Measurements from ENCODE around the gene PTPRR.

The PTPRR gene

GRCh38 chr12:70907412-70907811 lies 13.1 kb downstream of the PTPRR start:
- no peaks in the 10 kb centered on the region for H3K36me3 ChIP-seq (ENCODE audit: control insufficient read depth, insufficient read depth, low read length)
- no peak overlapping the region for H3K56ac ChIP-seq (ENCODE audit: low read length)
- no peak overlapping the region for H3K27ac ChIP-seq (ENCODE audit: low read depth, low read length)
- H3K4ac ChIP-seq (ENCODE audit: low read depth, low read length): no peak overlapping the region
- H3K9ac ChIP-seq (ENCODE audit: low read length): no peak overlapping the region
- H2BK5ac ChIP-seq (ENCODE audit: low read length): no peak overlapping the region
- no peak overlapping the region for H2BK120ac ChIP-seq (ENCODE audit: low read depth, low read length)
- no peaks in the 10 kb centered on the region for H3K4me1 ChIP-seq (ENCODE audit: control insufficient read depth, low read depth, low read length)
- H3K18ac ChIP-seq (ENCODE audit: low read length): no peak overlapping the region
- H3K4me2 ChIP-seq (ENCODE audit: low read length): no peak overlapping the region
- no peaks in the 10 kb centered on the region for H3K79me1 ChIP-seq (ENCODE audit: low read length)
- WGBS (ENCODE audit: extremely low coverage, insufficient coverage, low lambda C conversion rate): no CpG with 5 or more reads among the region's 2 CpGs
- DNase-seq: no peak
- H4K8ac ChIP-seq (ENCODE audit: low read depth, low read length): no peak overlapping the region
- no peak overlapping the region for H2BK15ac ChIP-seq (replicated peaks; ENCODE audit: low read depth)
- H3K23ac ChIP-seq (ENCODE audit: low read length): no peak overlapping the region
- no peak overlapping the region for H2AK5ac ChIP-seq (ENCODE audit: low read length)
- no peaks in the 10 kb centered on the region for H3K79me2 ChIP-seq (ENCODE audit: control insufficient read depth, insufficient read depth, low read length)
- H3K27me3 ChIP-seq (ENCODE audit: insufficient read depth, low read length, poor library complexity): no peaks in the 10 kb centered on the region
- no peak overlapping the region for H3K4me3 ChIP-seq (ENCODE audit: low read length)
- no peak overlapping the region for H4K5ac ChIP-seq (ENCODE audit: low read length)

- Histone ChIP-seq H3K9ac (ENCODE audit: low read length) (no peak overlapping the region), H2BK120ac (ENCODE audit: low read depth, low read length) (no peak overlapping the region)
Observed at GRCh38 chr12:70895956-70896355, 24.6 kb downstream of the PTPRR start.

GRCh38 chr12:70892593-70892992 lies 27.9 kb downstream of the PTPRR start:
- no peaks in the 10 kb centered on the region for H3K36me3 ChIP-seq (ENCODE audit: control insufficient read depth, insufficient read depth, low read length)
- H3K79me1 ChIP-seq (ENCODE audit: low read length): no peaks in the 10 kb centered on the region
- H3K56ac ChIP-seq (ENCODE audit: low read length): no peak overlapping the region
- H4K8ac ChIP-seq (ENCODE audit: low read depth, low read length): no peak overlapping the region
- no peak overlapping the region for H2BK120ac ChIP-seq (ENCODE audit: low read depth, low read length)
- no peak overlapping the region for H4K5ac ChIP-seq (ENCODE audit: low read length)
- H3K27ac ChIP-seq (ENCODE audit: low read depth, low read length): no peak overlapping the region
- no peak overlapping the region for H3K23ac ChIP-seq (ENCODE audit: low read length)
- WGBS (ENCODE audit: extremely low coverage, insufficient coverage, low lambda C conversion rate): no CpG with 5 or more reads among the region's 5 CpGs
- no peak overlapping the region for H3K18ac ChIP-seq (ENCODE audit: low read length)
- no peak overlapping the region for H2BK15ac ChIP-seq (replicated peaks; ENCODE audit: low read depth)
- no peak overlapping the region for H3K9ac ChIP-seq (ENCODE audit: low read length)
- no peak overlapping the region for H3K4me2 ChIP-seq (ENCODE audit: low read length)
- H2BK5ac ChIP-seq (ENCODE audit: low read length): no peak overlapping the region
- no peaks in the 10 kb centered on the region for H3K4me1 ChIP-seq (ENCODE audit: control insufficient read depth, low read depth, low read length)
- no peak for DNase-seq
- no peak overlapping the region for H3K4me3 ChIP-seq (ENCODE audit: low read length)
- no peaks in the 10 kb centered on the region for H3K79me2 ChIP-seq (ENCODE audit: control insufficient read depth, insufficient read depth, low read length)
- H3K4ac ChIP-seq (ENCODE audit: low read depth, low read length): no peak overlapping the region
- no peak overlapping the region for H2AK5ac ChIP-seq (ENCODE audit: low read length)
- no peaks in the 10 kb centered on the region for H3K27me3 ChIP-seq (ENCODE audit: insufficient read depth, low read length, poor library complexity)

More at GRCh38 chr12:70895956-70896355, 24.6 kb downstream of the PTPRR start:
- H3K23ac ChIP-seq (ENCODE audit: low read length): no peak overlapping the region
- no peaks in the 10 kb centered on the region for H3K79me1 ChIP-seq (ENCODE audit: low read length)
- no peak overlapping the region for H3K18ac ChIP-seq (ENCODE audit: low read length)
- DNase-seq: no peak
- no peak overlapping the region for H3K4ac ChIP-seq (ENCODE audit: low read depth, low read length)
- no peak overlapping the region for H3K56ac ChIP-seq (ENCODE audit: low read length)
- no peak overlapping the region for H3K4me2 ChIP-seq (ENCODE audit: low read length)
- no peak overlapping the region for H2BK15ac ChIP-seq (replicated peaks; ENCODE audit: low read depth)
- H2AK5ac ChIP-seq (ENCODE audit: low read length): no peak overlapping the region
- no peaks in the 10 kb centered on the region for H3K27me3 ChIP-seq (ENCODE audit: insufficient read depth, low read length, poor library complexity)
- no peaks in the 10 kb centered on the region for H3K4me1 ChIP-seq (ENCODE audit: control insufficient read depth, low read depth, low read length)
- no peaks in the 10 kb centered on the region for H3K36me3 ChIP-seq (ENCODE audit: control insufficient read depth, insufficient read depth, low read length)
- H3K27ac ChIP-seq (ENCODE audit: low read depth, low read length): no peak overlapping the region
- H3K4me3 ChIP-seq (ENCODE audit: low read length): no peak overlapping the region
- H4K5ac ChIP-seq (ENCODE audit: low read length): no peak overlapping the region
- H4K8ac ChIP-seq (ENCODE audit: low read depth, low read length): no peak overlapping the region
- no peak overlapping the region for H2BK5ac ChIP-seq (ENCODE audit: low read length)
- no peaks in the 10 kb centered on the region for H3K79me2 ChIP-seq (ENCODE audit: control insufficient read depth, insufficient read depth, low read length)
- no CpG with 5 or more reads among the region's 1 CpG for WGBS (ENCODE audit: extremely low coverage, insufficient coverage, low lambda C conversion rate)

- H3K23ac ChIP-seq (ENCODE audit: low read length): no peak overlapping the region
- H3K36me3 ChIP-seq (ENCODE audit: control insufficient read depth, insufficient read depth, low read length): no peaks in the 10 kb centered on the region
- no peak overlapping the region for H3K4me3 ChIP-seq (ENCODE audit: low read length)
- no peak overlapping the region for H3K4me2 ChIP-seq (ENCODE audit: low read length)
- 100% methylated on average over 1 of the region's 1 CpG for WGBS (ENCODE audit: extremely low coverage, insufficient coverage, low lambda C conversion rate)
- H3K79me1 ChIP-seq (ENCODE audit: low read length): no peaks in the 10 kb centered on the region
- H4K8ac ChIP-seq (ENCODE audit: low read depth, low read length): no peak overlapping the region
- no peaks in the 10 kb centered on the region for H3K4me1 ChIP-seq (ENCODE audit: control insufficient read depth, low read depth, low read length)
- H3K4ac ChIP-seq (ENCODE audit: low read depth, low read length): no peak overlapping the region
- H2BK120ac ChIP-seq (ENCODE audit: low read depth, low read length): no peak overlapping the region
- H3K27me3 ChIP-seq (ENCODE audit: insufficient read depth, low read length, poor library complexity): no peaks in the 10 kb centered on the region
- no peak overlapping the region for H3K56ac ChIP-seq (ENCODE audit: low read length)
- no peak overlapping the region for H3K27ac ChIP-seq (ENCODE audit: low read depth, low read length)
- H3K79me2 ChIP-seq (ENCODE audit: control insufficient read depth, insufficient read depth, low read length): no peaks in the 10 kb centered on the region
- DNase-seq: no peak
- H2BK15ac ChIP-seq (replicated peaks; ENCODE audit: low read depth): no peak overlapping the region
- H4K5ac ChIP-seq (ENCODE audit: low read length): no peak overlapping the region
- H3K18ac ChIP-seq (ENCODE audit: low read length): no peak overlapping the region
- no peak overlapping the region for H3K9ac ChIP-seq (ENCODE audit: low read length)
- H2AK5ac ChIP-seq (ENCODE audit: low read length): no peak overlapping the region
- no peak overlapping the region for H2BK5ac ChIP-seq (ENCODE audit: low read length)
Observed at GRCh38 chr12:70890895-70891832, 29.4 kb downstream of the PTPRR start.

GRCh38 chr12:70885956-70886355 lies 34.6 kb downstream of the PTPRR start:
- H2AK5ac ChIP-seq (ENCODE audit: low read length): no peak overlapping the region
- H3K18ac ChIP-seq (ENCODE audit: low read length): no peak overlapping the region
- H3K79me2 ChIP-seq (ENCODE audit: control insufficient read depth, insufficient read depth, low read length): no peaks in the 10 kb centered on the region
- H3K27ac ChIP-seq (ENCODE audit: low read depth, low read length): no peak overlapping the region
- no peak overlapping the region for H3K4me3 ChIP-seq (ENCODE audit: low read length)
- H3K79me1 ChIP-seq (ENCODE audit: low read length): no peaks in the 10 kb centered on the region
- H2BK15ac ChIP-seq (replicated peaks; ENCODE audit: low read depth): no peak overlapping the region
- no peak for DNase-seq
- no peak overlapping the region for H3K9ac ChIP-seq (ENCODE audit: low read length)
- H3K36me3 ChIP-seq (ENCODE audit: control insufficient read depth, insufficient read depth, low read length): no peaks in the 10 kb centered on the region
- no peak overlapping the region for H3K23ac ChIP-seq (ENCODE audit: low read length)
- H3K56ac ChIP-seq (ENCODE audit: low read length): no peak overlapping the region
- H3K4ac ChIP-seq (ENCODE audit: low read depth, low read length): no peak overlapping the region
- no peaks in the 10 kb centered on the region for H3K4me1 ChIP-seq (ENCODE audit: control insufficient read depth, low read depth, low read length)
- no peaks in the 10 kb centered on the region for H3K27me3 ChIP-seq (ENCODE audit: insufficient read depth, low read length, poor library complexity)
- H2BK120ac ChIP-seq (ENCODE audit: low read depth, low read length): no peak overlapping the region
- no peak overlapping the region for H4K8ac ChIP-seq (ENCODE audit: low read depth, low read length)
- no peak overlapping the region for H3K4me2 ChIP-seq (ENCODE audit: low read length)
- H4K5ac ChIP-seq (ENCODE audit: low read length): no peak overlapping the region
- WGBS (ENCODE audit: extremely low coverage, insufficient coverage, low lambda C conversion rate): no CpG with 5 or more reads among the region's 3 CpGs
- no peak overlapping the region for H2BK5ac ChIP-seq (ENCODE audit: low read length)

All from mesendoderm (in vitro differentiated cells).